ENCODE data around the gene RUNX3.

- TF ChIP-seq, protein P1, sequence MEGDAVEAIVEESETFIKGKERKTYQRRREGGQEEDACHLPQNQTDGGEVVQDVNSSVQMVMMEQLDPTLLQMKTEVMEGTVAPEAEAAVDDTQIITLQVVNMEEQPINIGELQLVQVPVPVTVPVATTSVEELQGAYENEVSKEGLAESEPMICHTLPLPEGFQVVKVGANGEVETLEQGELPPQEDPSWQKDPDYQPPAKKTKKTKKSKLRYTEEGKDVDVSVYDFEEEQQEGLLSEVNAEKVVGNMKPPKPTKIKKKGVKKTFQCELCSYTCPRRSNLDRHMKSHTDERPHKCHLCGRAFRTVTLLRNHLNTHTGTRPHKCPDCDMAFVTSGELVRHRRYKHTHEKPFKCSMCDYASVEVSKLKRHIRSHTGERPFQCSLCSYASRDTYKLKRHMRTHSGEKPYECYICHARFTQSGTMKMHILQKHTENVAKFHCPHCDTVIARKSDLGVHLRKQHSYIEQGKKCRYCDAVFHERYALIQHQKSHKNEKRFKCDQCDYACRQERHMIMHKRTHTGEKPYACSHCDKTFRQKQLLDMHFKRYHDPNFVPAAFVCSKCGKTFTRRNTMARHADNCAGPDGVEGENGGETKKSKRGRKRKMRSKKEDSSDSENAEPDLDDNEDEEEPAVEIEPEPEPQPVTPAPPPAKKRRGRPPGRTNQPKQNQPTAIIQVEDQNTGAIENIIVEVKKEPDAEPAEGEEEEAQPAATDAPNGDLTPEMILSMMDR (IDR thresholded peaks at IDR 0.05): no peak
- TF ChIP-seq POLR2A (IDR thresholded peaks at IDR 0.05): no peak
These were observed 25.2 kb downstream of the RUNX3 start for GRCh38 chr1:24904731-24905354.
